Uterine smooth muscle cell (primary cell): ENCODE data around the gene SPRR2G. TPM values are rescaled to one million over a fixed set of nuclear protein-coding genes. Genes with fewer than 3 reads are reported as not detected.

Experiments
- total RNA-seq: library from RNA; depleted of rRNA; stranded (reverse); fragments of >200 nt; gene quantifications from 2 replicates; pipeline ENCODE4 v1.2.3, GENCODE V29; 2014

The SPRR2G gene
- not detected in 2 replicates for total RNA-seq

GRCh38 chr1:153150846-153151245 is at the start of gene SPRR2G:
TSS of gene SPRR2G (minus strand) at chr1:153150890. CDS start at chr1:153150110, 780 bp downstream.

GRCh38 chr1:153113416-153113815 is 37.3 kb downstream of the SPRR2G start, which contains the start of gene SPRR2F:
TSS of gene SPRR2F (minus strand) at chr1:153113516. CDS start at chr1:153112733, 783 bp downstream.

Other genes starting within 250 kb of the SPRR2G start
- gene IVL, start 242.3 kb downstream of the SPRR2G start, total RNA-seq, result 0.37 and 1.7 TPM in 2 replicates
- gene SPRR5, start 203.7 kb downstream of the SPRR2G start, total RNA-seq, result not detected in 2 replicates
- gene SPRR4, start 180.2 kb downstream of the SPRR2G start, total RNA-seq, result not detected in 2 replicates
- gene SPRR1A, start 166.8 kb downstream of the SPRR2G start, total RNA-seq, result not detected in 2 replicates
- not detected in 2 replicates for gene SPRR3, start 149.1 kb downstream of the SPRR2G start, total RNA-seq
- not detected in 2 replicates for gene SPRR1B, start 119.7 kb downstream of the SPRR2G start, total RNA-seq
- not detected in 2 replicates for gene SPRR2D, start 109.8 kb downstream of the SPRR2G start, total RNA-seq
- not detected in 2 replicates for gene SPRR2A, start 93.4 kb downstream of the SPRR2G start, total RNA-seq
- not detected in 2 replicates for gene SPRR2B, start 79.3 kb downstream of the SPRR2G start, total RNA-seq
- not detected in 2 replicates for gene SPRR2E, start 56.4 kb downstream of the SPRR2G start, total RNA-seq
- not detected in 2 replicates for gene SPRR2F, start 37.4 kb downstream of the SPRR2G start, total RNA-seq
- gene LELP1, start 52.5 kb upstream of the SPRR2G start, total RNA-seq, result not detected in 2 replicates
- 0.12 and 1.2 TPM in 2 replicates for gene PRR9, start 66.7 kb upstream of the SPRR2G start, total RNA-seq
- not detected in 2 replicates for gene LORICRIN, start 108.8 kb upstream of the SPRR2G start, total RNA-seq
- not detected in 2 replicates for gene PGLYRP3, start 162.1 kb upstream of the SPRR2G start, total RNA-seq
- not detected in 2 replicates for gene PGLYRP4, start 198.0 kb upstream of the SPRR2G start, total RNA-seq
- gene S100A9, start 207.0 kb upstream of the SPRR2G start, total RNA-seq, result not detected in 2 replicates
- gene S100A12, start 224.7 kb upstream of the SPRR2G start, total RNA-seq, result not detected in 2 replicates
- gene S100A8, start 240.2 kb upstream of the SPRR2G start, total RNA-seq, result not detected in 2 replicates